HG03342 (cell line): Measurements from ENCODE around the gene PPP1R9B.

Source experiments
- ATAC-seq: cut with Tn5 transposase; IDR thresholded peaks from one replicate; pipeline ENCODE4 v1.9.1; 2021; ENCODE audit warnings: mild to moderate bottlenecking, moderate library complexity; ENCODE audit not compliant: unreplicated experiment

The PPP1R9B gene

GRCh38 chr17:50110591-50111349 is 39.7 kb downstream of the PPP1R9B start:
- no peak for ATAC-seq

GRCh38 chr17:50109785-50110184 is 40.7 kb downstream of the PPP1R9B start:
- no peak for ATAC-seq

- no peak for ATAC-seq
Measured at GRCh38 chr17:50109207-50109606, 41.3 kb downstream of the PPP1R9B start.

GRCh38 chr17:50108556-50108955 is 41.9 kb downstream of the PPP1R9B start:
- ATAC-seq = no peak

GRCh38 chr17:50107790-50108414 is 42.6 kb downstream of the PPP1R9B start:
- no peak for ATAC-seq

- no peak for ATAC-seq
Measured at GRCh38 chr17:50106393-50107131, 43.9 kb downstream of the PPP1R9B start.

GRCh38 chr17:50105811-50106210 is 44.7 kb downstream of the PPP1R9B start:
- ATAC-seq = no peak

- ATAC-seq = no peak
Measured at GRCh38 chr17:50103941-50104340, 46.5 kb downstream of the PPP1R9B start.

GRCh38 chr17:50103252-50103651 is 47.2 kb downstream of the PPP1R9B start:
- ATAC-seq = no peak

- no peak for ATAC-seq
Measured at GRCh38 chr17:50102164-50102991, 48.1 kb downstream of the PPP1R9B start.

GRCh38 chr17:50101346-50102163 is 48.9 kb downstream of the PPP1R9B start:
- ATAC-seq = no peak

- ATAC-seq = no peak
Measured at GRCh38 chr17:50100921-50101345, 49.5 kb downstream of the PPP1R9B start.

- no peak for ATAC-seq
Measured at GRCh38 chr17:50100480-50100883, 50.0 kb downstream of the PPP1R9B start.

- ATAC-seq = no peak
Measured at GRCh38 chr17:50099003-50099402, 51.5 kb downstream of the PPP1R9B start.

- ATAC-seq = no peak
Measured at GRCh38 chr17:50098583-50098982, 51.9 kb downstream of the PPP1R9B start.

GRCh38 chr17:50097926-50098325 is 52.6 kb downstream of the PPP1R9B start:
- ATAC-seq = no peak

- no peak for ATAC-seq
Measured at GRCh38 chr17:50097455-50097854, 53.0 kb downstream of the PPP1R9B start.

GRCh38 chr17:50096758-50097157 is 53.7 kb downstream of the PPP1R9B start:
- ATAC-seq = no peak

- ATAC-seq = no peak
Measured at GRCh38 chr17:50096092-50096491, 54.4 kb downstream of the PPP1R9B start.

GRCh38 chr17:50095626-50096037 is 54.8 kb downstream of the PPP1R9B start:
- ATAC-seq = no peak
